Upper lobe of left lung (tissue), 6 donors: ENCODE results near the gene BHLHA9. TPM values are rescaled to one million over a fixed set of nuclear protein-coding genes. Genes with fewer than 3 reads are reported as not detected.

ENCODE experiments used
- ATAC-seq, 2 donors: fragments of 200-7000 bp; cut with Tn5 transposase; one replicate each; pipeline ENCODE4 v1.9.1; 2022; ENCODE audit warnings: mild to moderate bottlenecking in 2 of 2, moderate library complexity in 2 of 2; ENCODE audit not compliant: low FRiP score in 2 of 2
- DNase-seq, 2 donors: peaks; one replicate each; pipeline ENCODE4 v3.0.0-alpha.2; 2019 to 2020
- H3K27ac ChIP-seq, 4 donors: fragments of 200-600 bp; sonication (generic); one replicate each; pipeline ENCODE4 v1.5.1; 2016 to 2019
- H3K27me3 ChIP-seq, 4 donors: fragments of 200-600 bp; sonication (generic); one replicate each; pipeline ENCODE4 v1.5.1; 2017 to 2019
- H3K36me3 ChIP-seq, 4 donors: fragments of 200-600 bp; sonication (generic); one replicate each; pipeline ENCODE4 v1.5.1; 2016 to 2019
- H3K4me1 ChIP-seq, 4 donors: fragments of 200-600 bp; sonication (generic); one replicate each; pipeline ENCODE4 v1.5.1; 2018 to 2019
- H3K4me3 ChIP-seq, 4 donors: fragments of 200-600 bp; sonication (generic); one replicate each; pipeline ENCODE4 v1.5.1; 2017 to 2019; ENCODE audit warnings: mild to moderate bottlenecking in 2 of 4, moderate library complexity in 1 of 4
- H3K9me3 ChIP-seq, 4 donors: fragments of 200-600 bp; sonication (generic); one replicate each; pipeline ENCODE4 v1.5.1; 2018 to 2019
- EP300 ChIP-seq, 4 donors: sonication (generic); formaldehyde crosslinking; IDR thresholded peaks; one replicate each; pipeline ENCODE4 v1.5.1; 2017; ENCODE audit warnings: antibody characterized with exemption in 4 of 4, control low read depth in 2 of 4
- POLR2A ChIP-seq, 4 donors: fragments of 450-650 bp; IDR thresholded peaks; one replicate each; pipeline ENCODE4 v1.5.1; 2016 to 2017; ENCODE audit warnings: antibody characterized with exemption in 4 of 4, mild to moderate bottlenecking in 2 of 4
- POLR2AphosphoS5 ChIP-seq, 2 donors: sonication (generic); formaldehyde crosslinking; IDR thresholded peaks; one replicate each; pipeline ENCODE4 v1.5.1; 2017; ENCODE audit warnings: antibody characterized with exemption in 2 of 2
- WGBS, 2 donors: methylation state at CpG; one replicate each; pipeline ENCODE4 v1.1.5; 2017 to 2018; 5-methylcytosine and 5-hydroxymethylcytosine counted together
- total RNA-seq, 6 donors: library from RNA; depleted of rRNA in 4 of 6; stranded (reverse); fragments of >200 nt in 4 of 6; gene quantifications; one replicate each; pipeline versions ENCODE4 v1.1.0 to v1.2.1, GENCODE V29; 2016 to 2021
- TF ChIP-seq, protein P1 (sequence below), 6 experiments: fragments of 450-650 bp in 4 of 6; fragments of 200-600 bp in 2 of 6; sonication (generic) in 2 of 6; IDR thresholded peaks; one replicate each; pipeline ENCODE4 v1.5.1; 2016 to 2019; ENCODE audit warnings: antibody characterized with exemption in 6 of 6
- donor health status: DM: no; HTN: no; CAD: no; lungs with moderate emphysema.
- donor health status: DM: no; HTN: yes; CAD: no; lungs with severe emphysema.

Gene BHLHA9
- total RNA-seq, 6 donors from 2014 or later, result not detected

DNA sequence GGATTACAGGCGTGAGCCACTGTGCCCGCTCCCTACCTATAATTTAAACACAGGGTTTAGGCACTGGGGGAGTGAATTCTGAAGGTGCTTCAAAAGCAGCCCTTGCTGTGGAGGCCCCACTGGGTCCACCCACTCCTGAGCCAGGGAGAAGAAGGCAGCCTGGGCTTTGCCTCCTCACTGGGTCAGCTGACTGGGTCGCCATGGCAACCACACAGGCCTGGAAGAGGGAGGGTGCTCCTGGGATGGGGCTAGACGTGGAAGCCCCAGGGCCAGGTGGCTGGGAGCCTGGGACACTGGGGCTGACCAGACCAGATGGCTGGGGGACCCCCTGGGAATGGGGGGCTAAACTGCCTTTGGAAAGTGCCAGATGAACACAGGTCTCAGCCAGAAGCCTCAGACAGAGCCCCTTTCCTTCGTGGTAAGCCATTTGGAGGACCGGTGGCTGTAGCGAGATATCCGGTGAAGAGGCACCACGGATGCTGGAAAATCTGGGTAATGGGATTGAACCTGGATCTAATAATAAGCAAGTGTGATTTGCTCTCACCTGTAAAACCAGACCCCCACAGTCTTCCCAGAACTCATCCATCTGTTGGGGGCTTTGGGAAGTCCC lies 42.1 kb downstream of the BHLHA9 start:
- H3K27me3 ChIP-seq, result no peaks in the 10 kb centered on the region
- DNase-seq, result no peak
- H3K4me3 ChIP-seq, result no peak overlapping the region
- H3K27ac ChIP-seq, result no peak overlapping the region
- H3K9me3 ChIP-seq, result no peaks in the 10 kb centered on the region
- H3K36me3 ChIP-seq, result no peaks in the 10 kb centered on the region
- 58 to 67% methylated on average over 7 to 9 of the region's 9 CpGs for WGBS, 2 donors
- H3K4me1 ChIP-seq, result no peaks in the 10 kb centered on the region
- peak in 1 of 2 donors; percentile 34 for ATAC-seq
- TF ChIP-seq POLR2A (IDR thresholded peaks at IDR 0.05) (no peak), EP300 (IDR thresholded peaks at IDR 0.05) (no peak), POLR2AphosphoS5 (IDR thresholded peaks at IDR 0.05) (no peak)
- TF ChIP-seq, protein P1, sequence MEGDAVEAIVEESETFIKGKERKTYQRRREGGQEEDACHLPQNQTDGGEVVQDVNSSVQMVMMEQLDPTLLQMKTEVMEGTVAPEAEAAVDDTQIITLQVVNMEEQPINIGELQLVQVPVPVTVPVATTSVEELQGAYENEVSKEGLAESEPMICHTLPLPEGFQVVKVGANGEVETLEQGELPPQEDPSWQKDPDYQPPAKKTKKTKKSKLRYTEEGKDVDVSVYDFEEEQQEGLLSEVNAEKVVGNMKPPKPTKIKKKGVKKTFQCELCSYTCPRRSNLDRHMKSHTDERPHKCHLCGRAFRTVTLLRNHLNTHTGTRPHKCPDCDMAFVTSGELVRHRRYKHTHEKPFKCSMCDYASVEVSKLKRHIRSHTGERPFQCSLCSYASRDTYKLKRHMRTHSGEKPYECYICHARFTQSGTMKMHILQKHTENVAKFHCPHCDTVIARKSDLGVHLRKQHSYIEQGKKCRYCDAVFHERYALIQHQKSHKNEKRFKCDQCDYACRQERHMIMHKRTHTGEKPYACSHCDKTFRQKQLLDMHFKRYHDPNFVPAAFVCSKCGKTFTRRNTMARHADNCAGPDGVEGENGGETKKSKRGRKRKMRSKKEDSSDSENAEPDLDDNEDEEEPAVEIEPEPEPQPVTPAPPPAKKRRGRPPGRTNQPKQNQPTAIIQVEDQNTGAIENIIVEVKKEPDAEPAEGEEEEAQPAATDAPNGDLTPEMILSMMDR (IDR thresholded peaks at IDR 0.05), result no peak

DNA sequence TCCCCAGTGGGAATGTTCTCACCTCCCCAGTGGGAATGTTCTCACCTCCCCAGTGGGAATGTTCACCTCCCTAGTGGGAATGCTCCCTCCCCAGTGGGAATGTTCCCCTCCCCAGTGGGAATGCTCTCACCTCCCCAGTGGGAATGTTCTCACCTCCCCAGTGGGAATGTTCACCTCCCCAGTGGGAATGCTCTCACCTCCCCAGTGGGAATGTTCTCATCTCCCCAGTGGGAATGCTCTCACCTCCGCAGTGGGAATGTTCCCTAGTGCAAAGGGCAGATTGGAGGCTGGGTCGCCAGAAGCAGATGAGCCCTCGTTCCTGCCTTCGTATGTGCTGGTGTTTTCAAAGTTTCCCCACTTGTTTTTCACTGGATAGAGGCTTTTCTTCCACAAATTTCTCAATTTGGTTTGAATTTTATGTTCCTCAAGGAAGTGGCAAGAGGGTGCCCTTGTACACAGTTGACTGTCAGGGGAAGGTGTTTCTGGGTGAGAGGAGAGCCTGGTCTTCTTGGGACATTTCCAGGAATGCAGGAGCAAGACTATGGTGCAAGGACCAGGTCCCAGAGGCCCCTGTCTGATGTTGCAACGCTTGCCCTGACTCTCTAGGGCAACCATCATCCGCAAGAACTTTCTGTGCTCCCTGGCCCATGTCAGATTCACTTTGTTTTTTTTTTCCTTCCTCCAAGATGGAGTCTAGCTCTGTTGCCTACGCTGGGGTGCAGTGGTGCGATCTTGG lies 43.2 kb downstream of the BHLHA9 start:
- TF ChIP-seq, protein P1 (IDR thresholded peaks at IDR 0.05), result no peak
- TF ChIP-seq POLR2AphosphoS5 (IDR thresholded peaks at IDR 0.05) (no peak), POLR2A (IDR thresholded peaks at IDR 0.05) (no peak), EP300 (IDR thresholded peaks at IDR 0.05) (no peak)
- no peaks in the 10 kb centered on the region for H3K27me3 ChIP-seq
- ATAC-seq, result no peak

DNA sequence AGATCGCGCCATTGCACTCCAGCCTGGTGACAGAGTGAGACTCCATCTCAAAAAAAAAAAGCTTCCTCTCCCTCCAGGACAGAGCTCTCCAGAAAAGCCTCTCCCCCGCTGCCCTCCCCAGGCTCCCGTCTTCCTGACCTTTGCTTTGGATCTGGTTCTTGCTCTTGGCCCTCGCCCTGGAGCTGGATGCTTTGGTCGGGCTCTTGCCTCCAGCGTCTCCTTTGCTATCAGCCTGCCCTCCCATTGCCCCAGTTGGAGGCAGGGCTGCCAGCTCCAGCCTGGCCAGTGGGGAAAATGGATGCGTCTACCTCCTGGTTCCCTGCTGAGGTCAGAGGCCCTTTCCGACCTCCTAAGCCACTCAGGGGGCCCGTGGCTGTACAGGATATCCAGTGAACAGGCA lies 45.2 kb downstream of the BHLHA9 start:
- Histone ChIP-seq H3K4me1 (no peaks in the 10 kb centered on the region), H3K4me3 (no peak overlapping the region), H3K9me3 (no peaks in the 10 kb centered on the region), H3K27ac (no peak overlapping the region), H3K36me3 (no peaks in the 10 kb centered on the region), H3K27me3 (no peaks in the 10 kb centered on the region)
- DNase-seq (no peak), ATAC-seq (no peak)
- TF ChIP-seq EP300 (IDR thresholded peaks at IDR 0.05) (no peak), POLR2AphosphoS5 (IDR thresholded peaks at IDR 0.05) (no peak), POLR2A (IDR thresholded peaks at IDR 0.05) (no peak)
- TF ChIP-seq, protein P1 (IDR thresholded peaks at IDR 0.05), result no peak
- WGBS, 2 donors, result 63% methylated on average over 10 of the region's 10 CpGs

More for the DNA sequence above, 43.2 kb downstream of the BHLHA9 start:
- Histone ChIP-seq H3K4me1 (no peaks in the 10 kb centered on the region), H3K9me3 (no peaks in the 10 kb centered on the region), H3K4me3 (no peak overlapping the region), H3K27ac (no peak overlapping the region), H3K36me3 (no peaks in the 10 kb centered on the region)
- no peak for DNase-seq
- 80 to 82% methylated on average over 8 of the region's 8 CpGs for WGBS, 2 donors

DNA sequence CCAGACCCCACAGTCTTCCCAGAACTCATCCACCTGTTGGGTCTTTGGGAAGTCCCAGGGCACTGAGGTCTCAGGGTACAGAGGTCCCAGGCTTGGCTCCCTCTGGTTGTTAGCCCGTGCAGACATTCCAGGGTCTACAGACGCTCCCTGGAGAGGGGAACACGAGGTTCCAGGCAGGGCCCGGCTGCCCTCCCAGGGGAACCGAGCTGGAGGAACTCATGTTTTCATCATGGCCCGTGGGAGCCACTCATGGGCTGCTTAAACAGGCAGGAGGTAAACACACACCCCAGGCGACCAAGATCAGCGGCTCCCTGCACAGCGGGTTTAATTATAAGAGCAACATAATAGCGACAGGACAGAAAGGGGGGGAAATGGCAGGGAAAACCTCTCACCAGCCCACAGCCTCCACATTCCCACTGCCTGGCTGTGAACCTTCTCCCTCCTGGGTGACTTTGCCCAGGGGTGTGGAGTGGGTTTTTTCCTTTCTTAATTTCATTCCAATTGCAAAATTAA lies 45.7 kb downstream of the BHLHA9 start:
- H3K27me3 ChIP-seq, result no peaks in the 10 kb centered on the region
- no peaks in the 10 kb centered on the region for H3K4me1 ChIP-seq
- no peak overlapping the region for H3K27ac ChIP-seq
- ATAC-seq (no peak), DNase-seq (no peak)
- no peak for TF ChIP-seq POLR2A (IDR thresholded peaks at IDR 0.05)
- TF ChIP-seq POLR2AphosphoS5 (IDR thresholded peaks at IDR 0.05), result no peak
- H3K9me3 ChIP-seq, result no peaks in the 10 kb centered on the region
- no peak overlapping the region for H3K4me3 ChIP-seq
- WGBS, 2 donors, result 43 to 45% methylated on average over 8 to 10 of the region's 10 CpGs
- no peaks in the 10 kb centered on the region for H3K36me3 ChIP-seq

Other genes with a start within 250 kb of the BHLHA9 start
- 100 to 1,000 TPM; 117 to 645 (median 206) TPM for gene ABR, start 90.5 kb upstream of the BHLHA9 start, total RNA-seq
- gene TRARG1, start 9.2 kb downstream of the BHLHA9 start, total RNA-seq, result not detected
- gene YWHAE, start 129.8 kb downstream of the BHLHA9 start, total RNA-seq, result 100 to 1,000 TPM; 318 to 698 (median 384) TPM
- 100 to 1,000 TPM in 1 of 6 donors, 10 to 100 TPM in 5; 37.7 to 121 (median 65.8) TPM for gene CRK, start 185.8 kb downstream of the BHLHA9 start, total RNA-seq
- 100 to 1,000 TPM; 186 to 358 (median 266) TPM for gene MYO1C, start 222.2 kb downstream of the BHLHA9 start, total RNA-seq
- gene INPP5K, start 246.2 kb downstream of the BHLHA9 start, total RNA-seq, result 100 to 1,000 TPM in 2 of 6 donors, 10 to 100 TPM in 4; 60.9 to 155 (median 84.6) TPM